Stimulated activated effector memory CD8-positive, alpha-beta T cell treated with anti-CD3 and anti-CD28 coated beads, Interleukin-12 subunit alpha, Interleukin-12 subunit beta, amount 100 ng/mL, for 72 hours (primary cell): ENCODE data around the gene NDRG4.
A peak's percentile ranks its signal among the peaks of the same experiment; 100 is the strongest.

Experiments used
- ATAC-seq: fragments of 150-1000 bp; cut with Tn5 transposase; 2 replicates; pipeline ENCODE4 v1.10.0; 2021
- DNase-seq, 2 donors: peaks; one replicate each; pipeline ENCODE4 v3.0.0; 2021 to 2022; ENCODE audit warnings: low spot score in 2 of 2
- H3K27ac Mint-ChIP-seq: one replicate; pipeline ENCODE4 v1.8.0; 2022; ENCODE audit warnings: mild to moderate bottlenecking, mixed read lengths
- H3K36me3 Mint-ChIP-seq: one replicate; pipeline ENCODE4 v1.8.0; 2022; ENCODE audit warnings: mild to moderate bottlenecking, mixed read lengths
- H3K4me1 Mint-ChIP-seq: one replicate; pipeline ENCODE4 v1.8.0; 2022; ENCODE audit warnings: mixed read lengths
- H3K4me3 Mint-ChIP-seq: one replicate; pipeline ENCODE4 v1.8.0; 2022; ENCODE audit warnings: mild to moderate bottlenecking, mixed read lengths
- H3K9me3 Mint-ChIP-seq: one replicate; pipeline ENCODE4 v1.8.0; 2022; ENCODE audit warnings: mixed read lengths

The NDRG4 gene

GRCh38 chr16:58509256-58510096 lies 9.5 kb downstream of the NDRG4 start:
- Mint-ChIP-seq H3K27ac (no peak overlapping the region), H3K4me3 (no peak overlapping the region), H3K4me1 (peaks cover 15% of the 10 kb centered on the region), H3K9me3 (no peaks in the 10 kb centered on the region), H3K36me3 (peaks cover 13% of the 10 kb centered on the region)
- DNase-seq, result no peak
- no peak for ATAC-seq

- H3K4me3 Mint-ChIP-seq, result no peak overlapping the region
- no peaks in the 10 kb centered on the region for H3K9me3 Mint-ChIP-seq
- no peak overlapping the region for H3K27ac Mint-ChIP-seq
- H3K4me1 Mint-ChIP-seq, result peaks cover 22% of the 10 kb centered on the region
- ATAC-seq (no peak), DNase-seq (no peak)
- peaks cover 21% of the 10 kb centered on the region for H3K36me3 Mint-ChIP-seq
Observed at GRCh38 chr16:58510097-58510775, 10.3 kb downstream of the NDRG4 start.

GRCh38 chr16:58510776-58511628 lies 11.1 kb downstream of the NDRG4 start:
- Mint-ChIP-seq H3K4me3 (no peak overlapping the region), H3K36me3 (peaks cover 27% of the 10 kb centered on the region), H3K9me3 (no peaks in the 10 kb centered on the region), H3K27ac (peak overlapping the region; percentile 43), H3K4me1 (peaks cover 23% of the 10 kb centered on the region)
- DNase-seq (no peak), ATAC-seq (no peak)

- H3K36me3 Mint-ChIP-seq, result peaks cover 37% of the 10 kb centered on the region
- no peaks in the 10 kb centered on the region for H3K9me3 Mint-ChIP-seq
- H3K4me3 Mint-ChIP-seq, result no peak overlapping the region
- peak; percentile 76 to 91 for DNase-seq
- H3K27ac Mint-ChIP-seq, result peak overlapping the region; percentile 43
- peak; percentile 44 for ATAC-seq
- H3K4me1 Mint-ChIP-seq, result peaks cover 23% of the 10 kb centered on the region
Observed at GRCh38 chr16:58511933-58512815, 12.2 kb downstream of the NDRG4 start.

- Mint-ChIP-seq H3K27ac (no peak overlapping the region), H3K36me3 (peaks cover 54% of the 10 kb centered on the region), H3K4me1 (peaks cover 33% of the 10 kb centered on the region), H3K9me3 (no peaks in the 10 kb centered on the region), H3K4me3 (no peak overlapping the region)
- no peak for DNase-seq
- ATAC-seq, result no peak
Observed at GRCh38 chr16:58513874-58514273, 13.9 kb downstream of the NDRG4 start.

GRCh38 chr16:58515125-58515870 lies 15.4 kb downstream of the NDRG4 start, which contains the start of gene SETD6:
TSS of gene SETD6 (plus strand) at chr16:58515517. CDS start at chr16:58515538, 21 bp downstream.
- peak within 1 kb of the TSS; percentile 88 for H3K4me3 Mint-ChIP-seq

GRCh38 chr16:58515871-58516767 lies 16.2 kb downstream of the NDRG4 start:
- Mint-ChIP-seq H3K4me3 (peak overlapping the region; percentile 88), H3K27ac (peak overlapping the region; percentile 87)

More at GRCh38 chr16:58515125-58515870, 15.4 kb downstream of the NDRG4 start, which contains the start of gene SETD6:
- Mint-ChIP-seq H3K27ac (peak within 1 kb of the TSS; percentile 87), H3K4me1 (peaks cover 34% of the 10 kb centered on the region), H3K9me3 (no peaks in the 10 kb centered on the region), H3K36me3 (peaks cover 62% of the 10 kb centered on the region)
- ATAC-seq, result peak; percentile 87
- DNase-seq, result peak; percentile 72 to 90

GRCh38 chr16:58516768-58517107 lies 16.8 kb downstream of the NDRG4 start:
- Mint-ChIP-seq H3K4me1 (peaks cover 29% of the 10 kb centered on the region), H3K9me3 (no peaks in the 10 kb centered on the region), H3K4me3 (peak overlapping the region; percentile 88), H3K36me3 (peaks cover 76% of the 10 kb centered on the region), H3K27ac (peak overlapping the region; percentile 64)
- DNase-seq (no peak), ATAC-seq (no peak)

More at GRCh38 chr16:58515871-58516767, 16.2 kb downstream of the NDRG4 start:
- Mint-ChIP-seq H3K4me1 (peaks cover 34% of the 10 kb centered on the region), H3K9me3 (no peaks in the 10 kb centered on the region), H3K36me3 (peaks cover 71% of the 10 kb centered on the region)
- peak; percentile 75 for ATAC-seq
- peak in 1 of 2 donors; percentile 77 for DNase-seq

GRCh38 chr16:58518083-58518979 lies 18.4 kb downstream of the NDRG4 start:
- H3K9me3 Mint-ChIP-seq, result no peaks in the 10 kb centered on the region
- peaks cover 87% of the 10 kb centered on the region for H3K36me3 Mint-ChIP-seq
- DNase-seq (no peak), ATAC-seq (peak; percentile 41)
- peak overlapping the region; percentile 68 for H3K27ac Mint-ChIP-seq
- peak overlapping the region; percentile 3 for H3K4me3 Mint-ChIP-seq
- H3K4me1 Mint-ChIP-seq, result peaks cover 25% of the 10 kb centered on the region

GRCh38 chr16:58518980-58519368 lies 19.0 kb downstream of the NDRG4 start:
- DNase-seq, result no peak
- Mint-ChIP-seq H3K9me3 (no peaks in the 10 kb centered on the region), H3K36me3 (peaks cover 93% of the 10 kb centered on the region), H3K4me1 (peaks cover 25% of the 10 kb centered on the region), H3K27ac (peak overlapping the region; percentile 68), H3K4me3 (no peak overlapping the region)
- ATAC-seq, result no peak

- DNase-seq (no peak), ATAC-seq (no peak)
- Mint-ChIP-seq H3K4me1 (peaks cover 23% of the 10 kb centered on the region), H3K4me3 (no peak overlapping the region), H3K36me3 (peaks cover 97% of the 10 kb centered on the region), H3K27ac (no peak overlapping the region), H3K9me3 (no peaks in the 10 kb centered on the region)
Observed at GRCh38 chr16:58519707-58520106, 19.8 kb downstream of the NDRG4 start.

GRCh38 chr16:58530179-58530578 lies 30.2 kb downstream of the NDRG4 start:
- DNase-seq (no peak), ATAC-seq (no peak)
- H3K4me3 Mint-ChIP-seq, result no peak overlapping the region
- no peaks in the 10 kb centered on the region for H3K4me1 Mint-ChIP-seq
- H3K36me3 Mint-ChIP-seq, result peaks cover 100% of the 10 kb centered on the region
- H3K9me3 Mint-ChIP-seq, result no peaks in the 10 kb centered on the region
- H3K27ac Mint-ChIP-seq, result peak overlapping the region; percentile 3
